ENCODE measurements around the gene GOLGA7B.

The GOLGA7B gene

GRCh38 chr10:97868134-97868685 is 18.6 kb downstream of the GOLGA7B start (continued):
- TF ChIP-seq PATZ1 (CRISPR knock-in tag; IDR thresholded peaks at IDR 0.05; ENCODE audit: borderline replicate concordance) (no peak), TOX (CRISPR knock-in tag; IDR thresholded peaks at IDR 0.05; ENCODE audit: borderline replicate concordance) (no peak), PPARA (CRISPR knock-in tag; IDR thresholded peaks at IDR 0.05; ENCODE audit: borderline replicate concordance) (no peak), ZC3H10 (CRISPR knock-in tag; IDR thresholded peaks at IDR 0.05) (no peak), ISL1 (CRISPR knock-in tag; IDR thresholded peaks at IDR 0.05) (no peak)

GRCh38 chr10:97869091-97870042 is 19.7 kb downstream of the GOLGA7B start:
- no peak for TF ChIP-seq ZNF565 (CRISPR knock-in tag; conservative IDR thresholded peaks at IDR 0.05; ENCODE audit: low read depth)
- TF ChIP-seq TSHZ2 (CRISPR knock-in tag; IDR thresholded peaks at IDR 0.05): 0 out of 2 replicates have a peak, but pooled peaks have one; percentile 19
- peak; percentile 82 for TF ChIP-seq ZFP3 (CRISPR knock-in tag; IDR thresholded peaks at IDR 0.05)
- ATAC-seq: peak; percentile 97

GRCh38 chr10:97870990-97871389 is 21.3 kb downstream of the GOLGA7B start:
- no peak for ATAC-seq
- TF ChIP-seq GLIS3 (CRISPR knock-in tag; IDR thresholded peaks at IDR 0.05): no peak
- TF ChIP-seq ESRRG (CRISPR knock-in tag; IDR thresholded peaks at IDR 0.05): no peak
- TF ChIP-seq ISL1 (CRISPR knock-in tag; IDR thresholded peaks at IDR 0.05): no peak
- no peak for TF ChIP-seq ZNF565 (CRISPR knock-in tag; conservative IDR thresholded peaks at IDR 0.05; ENCODE audit: low read depth)
- no peak for TF ChIP-seq CREB5 (CRISPR knock-in tag; IDR thresholded peaks at IDR 0.05; ENCODE audit: low read depth)
- no peak for TF ChIP-seq ZFP30 (CRISPR knock-in tag; IDR thresholded peaks at IDR 0.05)
- TF ChIP-seq POU6F1 (CRISPR knock-in tag; IDR thresholded peaks at IDR 0.05; ENCODE audit: borderline replicate concordance, low read depth): no peak
- no peak for TF ChIP-seq ZNF8 (CRISPR knock-in tag; IDR thresholded peaks at IDR 0.05)

- ATAC-seq: no peak
Measured at GRCh38 chr10:97873569-97873968, 23.9 kb downstream of the GOLGA7B start.

GRCh38 chr10:97874332-97874731 is 24.7 kb downstream of the GOLGA7B start:
- ATAC-seq: no peak
- TF ChIP-seq ZFP30 (CRISPR knock-in tag; IDR thresholded peaks at IDR 0.05) (no peak), CREB5 (CRISPR knock-in tag; IDR thresholded peaks at IDR 0.05; ENCODE audit: low read depth) (no peak), ZNF8 (CRISPR knock-in tag; IDR thresholded peaks at IDR 0.05) (no peak), ZFP3 (CRISPR knock-in tag; IDR thresholded peaks at IDR 0.05) (no peak), RARB (CRISPR knock-in tag; IDR thresholded peaks at IDR 0.05) (no peak), POU6F1 (CRISPR knock-in tag; IDR thresholded peaks at IDR 0.05; ENCODE audit: borderline replicate concordance, low read depth) (no peak), BACH2 (CRISPR knock-in tag; IDR thresholded peaks at IDR 0.05; ENCODE audit: borderline replicate concordance) (no peak), ZNF565 (CRISPR knock-in tag; conservative IDR thresholded peaks at IDR 0.05; ENCODE audit: low read depth) (no peak)

More at GRCh38 chr10:97873569-97873968, 23.9 kb downstream of the GOLGA7B start:
- TF ChIP-seq OSR1 (CRISPR knock-in tag; IDR thresholded peaks at IDR 0.05) (no peak), SNAI2 (CRISPR knock-in tag; IDR thresholded peaks at IDR 0.05) (no peak), ARNTL (CRISPR knock-in tag; IDR thresholded peaks at IDR 0.05; ENCODE audit: borderline replicate concordance, low read depth) (no peak), ISL1 (CRISPR knock-in tag; IDR thresholded peaks at IDR 0.05) (no peak), TOX (CRISPR knock-in tag; IDR thresholded peaks at IDR 0.05; ENCODE audit: borderline replicate concordance) (no peak), ZNF565 (CRISPR knock-in tag; conservative IDR thresholded peaks at IDR 0.05; ENCODE audit: low read depth) (no peak), GLIS3 (CRISPR knock-in tag; IDR thresholded peaks at IDR 0.05) (no peak), ZNF8 (CRISPR knock-in tag; IDR thresholded peaks at IDR 0.05) (no peak), PPARA (CRISPR knock-in tag; IDR thresholded peaks at IDR 0.05; ENCODE audit: borderline replicate concordance) (no peak), CSDC2 (CRISPR knock-in tag; IDR thresholded peaks at IDR 0.05) (no peak)

Data from SK-N-SH treated with all-trans-retinoic acid at 6 μM for 48 hours (cell line).